Body of pancreas (tissue), 4 donors: ENCODE results near the gene NPR2.

Source experiments
- POLR2A ChIP-seq, 3 donors: fragments of 450-650 bp; IDR thresholded peaks; one replicate each; pipeline ENCODE4 v1.6.1; 2016; ENCODE audit warnings: antibody characterized with exemption in 3 of 3, mild to moderate bottlenecking in 2 of 3
- TF ChIP-seq, protein P1 (sequence below), 7 experiments: fragments of 450-650 bp in 4 of 7; fragments of 200-600 bp in 3 of 7; sonication (generic) in 3 of 7; IDR thresholded peaks; one replicate each; pipeline ENCODE4 v1.5.1; 2016 to 2019; ENCODE audit warnings: antibody characterized with exemption in 7 of 7

DNA sequence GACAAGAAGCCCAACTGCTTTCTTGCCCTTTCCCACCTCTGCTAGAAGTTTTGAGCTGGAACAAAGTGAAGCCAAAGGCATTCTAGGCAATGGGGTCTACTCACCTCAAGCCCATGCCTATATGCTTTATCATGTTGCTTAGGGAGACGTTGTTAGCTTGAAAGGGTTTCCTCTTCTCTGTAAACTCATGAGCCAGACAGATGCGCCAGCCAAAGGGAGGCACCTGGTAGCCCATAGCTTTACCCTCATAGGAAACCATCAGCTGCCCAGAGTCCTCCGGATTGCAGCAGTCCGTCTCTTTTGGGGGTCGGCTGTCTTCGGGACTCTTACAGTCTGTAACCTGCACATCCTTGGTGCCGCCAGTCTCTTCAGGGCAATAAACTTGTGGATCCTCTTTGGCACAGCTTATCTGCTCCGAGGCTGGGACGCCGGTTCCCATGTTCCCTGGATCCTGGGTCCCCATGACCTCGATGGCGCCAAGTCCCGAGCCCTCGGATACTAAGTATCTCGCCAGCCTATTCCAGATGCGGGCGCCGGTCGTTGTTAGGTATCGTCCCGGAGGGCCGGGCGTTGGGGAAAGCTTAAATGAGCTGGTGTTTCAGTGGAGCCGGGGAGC lies 43.0 kb upstream of the NPR2 start:
- TF ChIP-seq, protein P1, sequence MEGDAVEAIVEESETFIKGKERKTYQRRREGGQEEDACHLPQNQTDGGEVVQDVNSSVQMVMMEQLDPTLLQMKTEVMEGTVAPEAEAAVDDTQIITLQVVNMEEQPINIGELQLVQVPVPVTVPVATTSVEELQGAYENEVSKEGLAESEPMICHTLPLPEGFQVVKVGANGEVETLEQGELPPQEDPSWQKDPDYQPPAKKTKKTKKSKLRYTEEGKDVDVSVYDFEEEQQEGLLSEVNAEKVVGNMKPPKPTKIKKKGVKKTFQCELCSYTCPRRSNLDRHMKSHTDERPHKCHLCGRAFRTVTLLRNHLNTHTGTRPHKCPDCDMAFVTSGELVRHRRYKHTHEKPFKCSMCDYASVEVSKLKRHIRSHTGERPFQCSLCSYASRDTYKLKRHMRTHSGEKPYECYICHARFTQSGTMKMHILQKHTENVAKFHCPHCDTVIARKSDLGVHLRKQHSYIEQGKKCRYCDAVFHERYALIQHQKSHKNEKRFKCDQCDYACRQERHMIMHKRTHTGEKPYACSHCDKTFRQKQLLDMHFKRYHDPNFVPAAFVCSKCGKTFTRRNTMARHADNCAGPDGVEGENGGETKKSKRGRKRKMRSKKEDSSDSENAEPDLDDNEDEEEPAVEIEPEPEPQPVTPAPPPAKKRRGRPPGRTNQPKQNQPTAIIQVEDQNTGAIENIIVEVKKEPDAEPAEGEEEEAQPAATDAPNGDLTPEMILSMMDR (IDR thresholded peaks at IDR 0.05), result no peak
- no peak for TF ChIP-seq POLR2A (IDR thresholded peaks at IDR 0.05)
